ENCODE measurements around the gene SLX9.
"Not testable (repeated sequence)": the region's sequence is repeated elsewhere in the genome, so short reads cannot be mapped to it uniquely, and the experiment has no call there.

SLX9 gene

GRCh38 chr21:44914176-44914874, 25.5 kb upstream of the SLX9 start:
- DNase-seq (ENCODE audit: low read depth in 1 of 2, low spot score in 1 of 2) = peak in 1 of 2 donors; percentile 32

- DNase-seq (ENCODE audit: low read depth in 1 of 2, low spot score in 1 of 2) = no peak
These were observed 22.9 kb upstream of the SLX9 start for GRCh38 chr21:44916965-44917364.

GRCh38 chr21:44917446-44918106, 22.3 kb upstream of the SLX9 start:
- no peak for DNase-seq (ENCODE audit: low read depth in 1 of 2, low spot score in 1 of 2)

GRCh38 chr21:44918107-44918470, 21.7 kb upstream of the SLX9 start:
- DNase-seq (ENCODE audit: low read depth in 1 of 2, low spot score in 1 of 2) = no peak

GRCh38 chr21:44918581-44919033, 21.2 kb upstream of the SLX9 start:
- no peak for DNase-seq (ENCODE audit: low read depth in 1 of 2, low spot score in 1 of 2)

- DNase-seq (ENCODE audit: low read depth in 1 of 2, low spot score in 1 of 2) = no peak
These were observed 20.5 kb upstream of the SLX9 start for GRCh38 chr21:44919111-44919912.

- no peak for DNase-seq (ENCODE audit: low read depth in 1 of 2, low spot score in 1 of 2)
These were observed 19.7 kb upstream of the SLX9 start for GRCh38 chr21:44919913-44920693.

GRCh38 chr21:44920694-44921604, 18.9 kb upstream of the SLX9 start, which contains the start of gene ITGB2:
Gene ITGB2, minus strand, starts transcription at chr21:44920899. Its CDS starts 10,117 bp downstream, at chr21:44910782.
- DNase-seq (ENCODE audit: low read depth in 1 of 2, low spot score in 1 of 2) = peak in 1 of 2 donors; percentile 37

- no peak for DNase-seq (ENCODE audit: low read depth in 1 of 2, low spot score in 1 of 2)
These were observed 17.9 kb upstream of the SLX9 start for GRCh38 chr21:44921928-44922327.

- DNase-seq (ENCODE audit: low read depth in 1 of 2, low spot score in 1 of 2) = no peak
These were observed 16.2 kb upstream of the SLX9 start for GRCh38 chr21:44923480-44924084.

GRCh38 chr21:44924606-44925377, 15.0 kb upstream of the SLX9 start:
- no peak for DNase-seq (ENCODE audit: low read depth in 1 of 2, low spot score in 1 of 2)

- no peak for DNase-seq (ENCODE audit: low read depth in 1 of 2, low spot score in 1 of 2)
These were observed 14.5 kb upstream of the SLX9 start for GRCh38 chr21:44925378-44925755.

- DNase-seq (ENCODE audit: low read depth in 1 of 2, low spot score in 1 of 2) = peak in 1 of 2 donors; percentile 35
These were observed 13.3 kb upstream of the SLX9 start for GRCh38 chr21:44926331-44927101.

GRCh38 chr21:44927259-44927586, 12.6 kb upstream of the SLX9 start:
- DNase-seq (ENCODE audit: low read depth in 1 of 2, low spot score in 1 of 2) = no peak

GRCh38 chr21:44927587-44928461, 12.0 kb upstream of the SLX9 start:
- DNase-seq (ENCODE audit: low read depth in 1 of 2, low spot score in 1 of 2) = peak; percentile 75 to 85

- DNase-seq (ENCODE audit: low read depth in 1 of 2, low spot score in 1 of 2) = not testable (repeated sequence)
These were observed 11.2 kb upstream of the SLX9 start for GRCh38 chr21:44928500-44929241.

Data from stimulated activated CD4-positive, alpha-beta T cell treated with anti-CD3 and anti-CD28 coated beads, Interleukin-15, amount 100 ng/mL, for 1 hour (primary cell).